ENCODE data around the gene TMED4. TPM values are rescaled to one million over a fixed set of nuclear protein-coding genes. Genes with fewer than 3 reads are reported as not detected.

TMED4 gene
- total and polyA plus RNA-seq, 11 donors = 48.5 to 129 (median 67.2) TPM

GRCh38 chr7:44548893-44549292 lies 33.1 kb downstream of the TMED4 start:
- no peak for DNase-seq
- Histone ChIP-seq H3K9me3 (no peaks in the 10 kb centered on the region), H3K27me3 (no peaks in the 10 kb centered on the region), H3K4me3 (no peak overlapping the region), H3K27ac (no peak overlapping the region), H3K4me1 (no peaks in the 10 kb centered on the region), H3K36me3 (no peaks in the 10 kb centered on the region)
- intact Hi-C loops (cut with DNase I) = no loop called here
- ATAC-seq = no peak
- TF ChIP-seq POLR2A (IDR thresholded peaks at IDR 0.05) (no peak), CTCF (IDR thresholded peaks at IDR 0.05) (no peak)
- WGBS, 4 donors = 90 to 93% (median 91%) methylated on average over 3 of the region's 3 CpGs

- no peaks in the 10 kb centered on the region for H3K36me3 ChIP-seq
- TF ChIP-seq POLR2A (IDR thresholded peaks at IDR 0.05) (no peak), CTCF (IDR thresholded peaks at IDR 0.05) (no peak)
- no peaks in the 10 kb centered on the region for H3K27me3 ChIP-seq
- H3K27ac ChIP-seq = no peak overlapping the region
- 32 to 40% (median 35%) methylated on average over 6 of the region's 6 CpGs for WGBS, 4 donors
- intact Hi-C loops (cut with DNase I) = no loop called here
- DNase-seq = no peak
- H3K9me3 ChIP-seq = no peaks in the 10 kb centered on the region
- H3K4me3 ChIP-seq = no peak overlapping the region
- ATAC-seq = no peak
- H3K4me1 ChIP-seq = no peaks in the 10 kb centered on the region
Measured at GRCh38 chr7:44547536-44548231, 34.3 kb downstream of the TMED4 start.

- ATAC-seq = no peak
- Histone ChIP-seq H3K27ac (no peak overlapping the region), H3K9me3 (no peaks in the 10 kb centered on the region), H3K36me3 (no peaks in the 10 kb centered on the region), H3K4me3 (no peak overlapping the region), H3K27me3 (no peaks in the 10 kb centered on the region), H3K4me1 (no peaks in the 10 kb centered on the region)
- TF ChIP-seq POLR2A (IDR thresholded peaks at IDR 0.05) = no peak
- no peak for TF ChIP-seq CTCF (IDR thresholded peaks at IDR 0.05)
- intact Hi-C loops (cut with DNase I) = no loop called here
- no peak for DNase-seq
- 84 to 94% (median 86%) methylated on average over 6 of the region's 6 CpGs for whole genome bisulfite sequencing, 4 donors
Measured at GRCh38 chr7:44541876-44542610, 40.0 kb downstream of the TMED4 start.

GRCh38 chr7:44541028-44541869 lies 40.8 kb downstream of the TMED4 start, which contains the start of gene NPC1L1:
Gene NPC1L1 (minus strand): TSS chr7:44541330. CDS start chr7:44541259, 71 bp downstream.
- 78 to 88% (median 86%) methylated on average over 11 to 20 of the region's 20 CpGs for WGBS, 4 donors
- intact Hi-C loops (cut with DNase I) = no loop called here
- ATAC-seq = no peak

More at GRCh38 chr7:44541028-44541869, 40.8 kb downstream of the TMED4 start, which contains the start of gene NPC1L1:
- no peaks in the 10 kb centered on the region for H3K4me1 ChIP-seq
- H3K4me3 ChIP-seq = no peak within 1 kb of the TSS
- no peaks in the 10 kb centered on the region for H3K9me3 ChIP-seq
- no peak for DNase-seq
- no peaks in the 10 kb centered on the region for H3K27me3 ChIP-seq
- TF ChIP-seq CTCF (IDR thresholded peaks at IDR 0.05) = no peak
- H3K36me3 ChIP-seq = no peaks in the 10 kb centered on the region
- no peak within 1 kb of the TSS for H3K27ac ChIP-seq

Data from heart left ventricle (tissue), 16 donors.